Myometrial cell (primary cell): ENCODE results near the gene SPATA31D3. TPM values are rescaled to one million over a fixed set of nuclear protein-coding genes. Genes with fewer than 3 reads are reported as not detected.

Source experiments
- total RNA-seq: library from RNA; depleted of rRNA; stranded (reverse); fragments of >200 nt; gene quantifications from 2 replicates; pipeline ENCODE4 v1.2.3, GENCODE V29; 2015

The SPATA31D3 gene
- not detected in 2 replicates for total RNA-seq

GRCh38 chr9:81943393-81943792 is at the start of gene SPATA31D3:
TSS of gene SPATA31D3 (plus strand) at chr9:81943500. CDS start at chr9:81943586, 86 bp downstream.

GRCh38 chr9:81928305-81928704 is 15.0 kb upstream of the SPATA31D3 start, which contains the start of gene SPATA31D4:
TSS of gene SPATA31D4 (plus strand) at chr9:81928428. CDS start at chr9:81928514, 86 bp downstream.

GRCh38 chr9:81988472-81988871 is 45.2 kb downstream of the SPATA31D3 start, which contains the start of gene SPATA31D1:
TSS of gene SPATA31D1 (plus strand) at chr9:81988772. CDS start at chr9:81988819, 47 bp downstream.

Other genes with a start within 250 kb of the SPATA31D3 start
- not detected in 2 replicates for gene SPATA31D4, start 15.1 kb upstream of the SPATA31D3 start, total RNA-seq
- not detected in 2 replicates for gene SPATA31D1, start 45.3 kb downstream of the SPATA31D3 start, total RNA-seq